ENCODE results near the gene SUSD5. TPM values are rescaled to one million over a fixed set of nuclear protein-coding genes. Genes with fewer than 3 reads are reported as not detected.

The SUSD5 gene
- total RNA-seq, result 1.1 and 3.6 TPM in 2 replicates

GRCh38 chr3:33218446-33219174 lies at the start of gene SUSD5:
Gene SUSD5 (minus strand): TSS chr3:33218810. CDS start chr3:33218797, 13 bp downstream.

GRCh38 chr3:33113772-33114621 lies 104.6 kb downstream of the SUSD5 start, which contains the start of gene CRTAP:
Gene CRTAP (plus strand): TSS chr3:33114014. CDS start chr3:33114078, 64 bp downstream.

Other genes with a start within 250 kb of the SUSD5 start
- 57.0 and 80.5 TPM in 2 replicates for gene GLB1, start 121.7 kb downstream of the SUSD5 start, total RNA-seq
- gene TMPPE, start 121.7 kb downstream of the SUSD5 start, total RNA-seq, result 3.1 and 4.3 TPM in 2 replicates
- gene CRTAP, start 104.8 kb downstream of the SUSD5 start, total RNA-seq, result 271 and 374 TPM in 2 replicates
- gene FBXL2, start 58.6 kb upstream of the SUSD5 start, total RNA-seq, result 7.3 and 9.8 TPM in 2 replicates
- 35.3 and 47.4 TPM in 2 replicates for gene UBP1, start 221.6 kb upstream of the SUSD5 start, total RNA-seq

All from smooth muscle cell of bladder (primary cell).